ENCODE measurements around the gene CDC42EP5.
"Not testable (repeated sequence)": the region's sequence is repeated elsewhere in the genome, so short reads cannot be mapped to it uniquely, and the experiment has no call there.

DNA sequence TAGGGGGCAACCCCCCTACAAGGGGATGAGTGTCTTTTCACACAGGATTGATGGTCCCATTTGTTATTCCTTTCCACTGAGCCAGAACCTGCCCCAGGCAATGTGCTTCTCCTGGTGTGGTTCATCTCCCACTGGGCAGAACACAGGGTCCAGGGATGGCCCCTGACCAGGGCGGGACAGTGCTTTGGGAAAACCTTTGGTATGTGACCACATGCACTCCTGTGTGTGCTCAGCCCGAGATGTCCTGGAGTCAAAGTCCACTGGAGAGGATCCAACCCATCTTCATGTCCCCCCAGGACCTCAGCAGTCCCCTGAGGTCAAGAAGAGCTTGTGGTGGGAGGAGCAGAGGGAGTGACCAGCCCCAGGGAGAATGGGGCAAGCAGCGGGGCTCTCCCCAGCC, 35.4 kb upstream of the CDC42EP5 start:
- TF ChIP-seq, protein P1, sequence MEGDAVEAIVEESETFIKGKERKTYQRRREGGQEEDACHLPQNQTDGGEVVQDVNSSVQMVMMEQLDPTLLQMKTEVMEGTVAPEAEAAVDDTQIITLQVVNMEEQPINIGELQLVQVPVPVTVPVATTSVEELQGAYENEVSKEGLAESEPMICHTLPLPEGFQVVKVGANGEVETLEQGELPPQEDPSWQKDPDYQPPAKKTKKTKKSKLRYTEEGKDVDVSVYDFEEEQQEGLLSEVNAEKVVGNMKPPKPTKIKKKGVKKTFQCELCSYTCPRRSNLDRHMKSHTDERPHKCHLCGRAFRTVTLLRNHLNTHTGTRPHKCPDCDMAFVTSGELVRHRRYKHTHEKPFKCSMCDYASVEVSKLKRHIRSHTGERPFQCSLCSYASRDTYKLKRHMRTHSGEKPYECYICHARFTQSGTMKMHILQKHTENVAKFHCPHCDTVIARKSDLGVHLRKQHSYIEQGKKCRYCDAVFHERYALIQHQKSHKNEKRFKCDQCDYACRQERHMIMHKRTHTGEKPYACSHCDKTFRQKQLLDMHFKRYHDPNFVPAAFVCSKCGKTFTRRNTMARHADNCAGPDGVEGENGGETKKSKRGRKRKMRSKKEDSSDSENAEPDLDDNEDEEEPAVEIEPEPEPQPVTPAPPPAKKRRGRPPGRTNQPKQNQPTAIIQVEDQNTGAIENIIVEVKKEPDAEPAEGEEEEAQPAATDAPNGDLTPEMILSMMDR (IDR thresholded peaks at IDR 0.05) = not testable (repeated sequence)
- TF ChIP-seq POLR2A (IDR thresholded peaks at IDR 0.05) = not testable (repeated sequence)

Measured in upper lobe of left lung (tissue), 4 donors.